HepG2 (cell line): ENCODE data around the gene GAL3ST3. TPM values are rescaled to one million over a fixed set of nuclear protein-coding genes. Genes with fewer than 3 reads are reported as not detected.

ENCODE experiments used
- ATF2 ChIP-seq: sonication (generic); formaldehyde crosslinking; IDR thresholded peaks from 2 replicates; pipeline ENCODE4 v1.4.0; 2020; ENCODE audit warnings: missing genetic modification reagents
- ATM ChIP-seq: fragments of 450-650 bp; IDR thresholded peaks from 2 replicates; pipeline ENCODE4 v1.7.1; 2017; ENCODE audit warnings: mild to moderate bottlenecking, borderline replicate concordance
- ETS1 ChIP-seq: sonication (generic); formaldehyde crosslinking; IDR thresholded peaks from 2 replicates; pipeline ENCODE4 v1.4.0; 2020; ENCODE audit warnings: missing genetic modification reagents
- HNF1A ChIP-seq, 2 experiments: sonication (generic) in 1 of 2; formaldehyde crosslinking in 1 of 2; IDR thresholded peaks; 2 replicates each; pipeline versions ENCODE4 v1.4.0 to v1.6.1; 2016 to 2020; ENCODE audit warnings: borderline replicate concordance in 1 of 2, low read depth in 1 of 2, mild to moderate bottlenecking in 1 of 2, missing genetic modification reagents in 1 of 2
- MED8 ChIP-seq: sonication (generic); formaldehyde crosslinking; IDR thresholded peaks from 2 replicates; pipeline ENCODE4 v1.8.1; 2023; ENCODE audit warnings: mild to moderate bottlenecking, missing genetic modification reagents; ENCODE audit not compliant: insufficient replicate concordance
- MIER2 ChIP-seq: IDR thresholded peaks from 2 replicates; pipeline ENCODE4 v1.6.1; 2016; ENCODE audit warnings: missing biosample characterization, missing genetic modification reagents
- NCOA1 ChIP-seq: sonication (generic); formaldehyde crosslinking; IDR thresholded peaks from 2 replicates; pipeline ENCODE4 v1.9.0; 2021; ENCODE audit warnings: missing genetic modification reagents
- POLR2AphosphoS5 ChIP-seq: IDR thresholded peaks from 2 replicates; pipeline ENCODE4 v1.6.1; 2012; ENCODE audit warnings: low read depth, low read length
- SAFB2 ChIP-seq: sonication (generic); formaldehyde crosslinking; IDR thresholded peaks from 2 replicates; pipeline ENCODE4 v1.5.1; 2020; ENCODE audit warnings: missing genetic modification reagents, low read depth, mild to moderate bottlenecking, borderline replicate concordance
- TBX3 ChIP-seq: fragments of 450-650 bp; IDR thresholded peaks from 2 replicates; pipeline ENCODE4 v1.6.1; 2017; ENCODE audit warnings: antibody characterized with exemption, mild to moderate bottlenecking, inconsistent platforms, borderline replicate concordance
- THAP9 ChIP-seq: sonication (generic); formaldehyde crosslinking; IDR thresholded peaks from 2 replicates; pipeline ENCODE4; 2020; ENCODE audit warnings: missing genetic modification reagents, mild to moderate bottlenecking, borderline replicate concordance
- TSC22D2 ChIP-seq: sonication (generic); formaldehyde crosslinking; IDR thresholded peaks from 2 replicates; pipeline ENCODE4 v1.5.1; 2020; ENCODE audit warnings: missing genetic modification reagents, mild to moderate bottlenecking, borderline replicate concordance
- ZNF10 ChIP-seq: sonication (generic); formaldehyde crosslinking; IDR thresholded peaks from 2 replicates; pipeline ENCODE4 v1.4.0; 2020; ENCODE audit warnings: mild to moderate bottlenecking, low read depth, missing genetic modification reagents, borderline replicate concordance
- ZNF124 ChIP-seq: sonication (generic); formaldehyde crosslinking; IDR thresholded peaks from 2 replicates; pipeline ENCODE4 v1.4.0; 2020; ENCODE audit warnings: missing genetic modification reagents
- ZNF317 ChIP-seq: sonication (generic); formaldehyde crosslinking; IDR thresholded peaks from 2 replicates; pipeline ENCODE4 v1.5.0; 2020; ENCODE audit warnings: mild to moderate bottlenecking, missing genetic modification reagents
- ZNF501 ChIP-seq: sonication (generic); formaldehyde crosslinking; IDR thresholded peaks from 2 replicates; pipeline ENCODE4 v1.5.1; 2020; ENCODE audit warnings: mild to moderate bottlenecking, moderate library complexity, missing genetic modification reagents
- ZNF616 ChIP-seq: sonication (generic); formaldehyde crosslinking; IDR thresholded peaks from 2 replicates; pipeline ENCODE4 v1.5.0; 2020; ENCODE audit warnings: low read depth, mild to moderate bottlenecking, missing genetic modification reagents
- ZSCAN20 ChIP-seq: sonication (generic); formaldehyde crosslinking; IDR thresholded peaks from 2 replicates; pipeline ENCODE4 v1.4.0; 2020; ENCODE audit warnings: missing genetic modification reagents, mild to moderate bottlenecking, borderline replicate concordance
- polyA plus RNA-seq, 8 experiments: library from polyadenylated mRNA; depleted of rRNA in 3 of 8; stranded (reverse) in 7 of 8; unstranded in 1 of 8; fragments of >200 nt; fragmentation: Illumina TruSeq in 4 of 8; extraction: Trizol in 4 of 8; gene quantifications; 2 replicates each; pipeline versions ENCODE4 v1.2.1 to v1.2.3, GENCODE V29; 2011 to 2016; ENCODE audit warnings: low read depth in 4 of 8, missing spikeins in 1 of 8, mixed read lengths in 1 of 8; ENCODE audit not compliant: insufficient read depth in 1 of 8
- total RNA-seq, 5 experiments: library from RNA; depleted of rRNA; stranded (reverse); fragments of >200 nt; fragmentation: Illumina TruSeq; extraction: Trizol; gene quantifications; 2 replicates each; pipeline ENCODE4 v1.2.3, GENCODE V29; 2016; ENCODE audit warnings: low read depth in 1 of 5

GAL3ST3 gene
- total and polyA plus RNA-seq, 2 of the 13 experiments (the other 11 are each of a cell fraction or from before 2014, with no cell fraction given), result not detected

GRCh38 chr11:66051766-66052663 lies 3.1 kb upstream of the GAL3ST3 start, which contains the start of gene SF3B2 (continued):
- TF ChIP-seq ETS1 (no peak), ZSCAN20 (no peak), ZNF501 (CRISPR knock-in tag) (peak; percentile 86), TSC22D2 (CRISPR knock-in tag) (peak; percentile 61; the same call in 1 of the 2 replicates), ZNF317 (CRISPR knock-in tag) (no peak; the same call in 1 of the 2 replicates), ZNF124 (CRISPR knock-in tag) (peak; percentile 52; the same call in 1 of the 2 replicates), THAP9 (CRISPR knock-in tag) (peak; percentile 97), MED8 (peak; percentile 45), ZNF10 (no peak), MIER2 (peak; percentile 14; the same call in 1 of the 2 replicates), SAFB2 (CRISPR knock-in tag) (peak; percentile 86; the same call in 1 of the 2 replicates), NCOA1 (CRISPR knock-in tag) (peak; percentile 26; the same call in 1 of the 2 replicates), HNF1A (IDR thresholded peaks at IDR 0.05; ENCODE audit: low read depth) (no peak), HNF1A (CRISPR knock-in tag; IDR thresholded peaks at IDR 0.05; ENCODE audit: borderline replicate concordance) (peak; percentile 81; the same call in 1 of the 2 replicates), ZNF616 (CRISPR knock-in tag) (no peak), ATF2 (CRISPR knock-in tag) (peak; percentile 79), TBX3 (0 out of 2 replicates have a peak, but pooled peaks have one; percentile 13), POLR2AphosphoS5 (peak; percentile 73), ATM (no peak)
